GM03348 (cell line): ENCODE measurements around the gene CNPPD1.

ENCODE experiments used
- DNase-seq: peaks from one replicate; pipeline ENCODE4 v3.0.0; 2012; ENCODE audit warnings: low spot score

Gene CNPPD1

GRCh38 chr2:219176818-219177551, at the start of gene CNPPD1:
Gene CNPPD1, minus strand, starts transcription at chr2:219176925. Its CDS starts 97 bp downstream, at chr2:219176828.
- DNase-seq, result peak; percentile 94

GRCh38 chr2:219225350-219225749, 48.6 kb upstream of the CNPPD1 start:
- DNase-seq, result no peak

GRCh38 chr2:219223831-219224610, 47.3 kb upstream of the CNPPD1 start:
- DNase-seq, result no peak

GRCh38 chr2:219221957-219222518, 45.3 kb upstream of the CNPPD1 start:
- no peak for DNase-seq

- no peak for DNase-seq
These were observed 44.1 kb upstream of the CNPPD1 start for GRCh38 chr2:219220652-219221402.

- DNase-seq, result no peak
These were observed 43.2 kb upstream of the CNPPD1 start for GRCh38 chr2:219219784-219220532.

GRCh38 chr2:219218732-219219701, 42.3 kb upstream of the CNPPD1 start, which contains the start of gene ABCB6:
Gene ABCB6, minus strand, starts transcription at chr2:219218958. Its CDS starts 285 bp downstream, at chr2:219218673.
- DNase-seq, result peak; percentile 97

- peak; percentile 81 for DNase-seq
These were observed 41.5 kb upstream of the CNPPD1 start for GRCh38 chr2:219218217-219218731.

- DNase-seq, result no peak
These were observed 39.8 kb upstream of the CNPPD1 start for GRCh38 chr2:219216535-219216915.

GRCh38 chr2:219215871-219216534, 39.3 kb upstream of the CNPPD1 start:
- no peak for DNase-seq

GRCh38 chr2:219214786-219215185, 38.1 kb upstream of the CNPPD1 start:
- no peak for DNase-seq

- DNase-seq, result no peak
These were observed 37.4 kb upstream of the CNPPD1 start for GRCh38 chr2:219214141-219214540.

- no peak for DNase-seq
These were observed 36.9 kb upstream of the CNPPD1 start for GRCh38 chr2:219213486-219214071.

- DNase-seq, result no peak
These were observed 36.3 kb upstream of the CNPPD1 start for GRCh38 chr2:219213026-219213415.

GRCh38 chr2:219210886-219211362, 34.2 kb upstream of the CNPPD1 start:
- DNase-seq, result no peak

GRCh38 chr2:219210196-219210885, 33.6 kb upstream of the CNPPD1 start:
- DNase-seq, result no peak

GRCh38 chr2:219209236-219210195, 32.8 kb upstream of the CNPPD1 start:
- no peak for DNase-seq
